Globus pallidus (tissue), 1 donor: ENCODE measurements around the gene CD52.

ENCODE experiments used
- DNase-seq: peaks from one replicate; pipeline ENCODE4 v3.0.0-alpha.2; 2015; ENCODE audit warnings: low spot score

The CD52 gene

GRCh38 chr1:26317612-26318337, at the start of gene CD52:
TSS of gene CD52 (plus strand) at chr1:26317958. CDS start at chr1:26318018, 60 bp downstream.
- DNase-seq, result no peak

- DNase-seq, result no peak
Observed at GRCh38 chr1:26268290-26269197, 49.2 kb upstream of the CD52 start.

GRCh38 chr1:26269198-26269550, 48.6 kb upstream of the CD52 start:
- no peak for DNase-seq

GRCh38 chr1:26274801-26275425, 42.8 kb upstream of the CD52 start:
- no peak for DNase-seq

DNA sequence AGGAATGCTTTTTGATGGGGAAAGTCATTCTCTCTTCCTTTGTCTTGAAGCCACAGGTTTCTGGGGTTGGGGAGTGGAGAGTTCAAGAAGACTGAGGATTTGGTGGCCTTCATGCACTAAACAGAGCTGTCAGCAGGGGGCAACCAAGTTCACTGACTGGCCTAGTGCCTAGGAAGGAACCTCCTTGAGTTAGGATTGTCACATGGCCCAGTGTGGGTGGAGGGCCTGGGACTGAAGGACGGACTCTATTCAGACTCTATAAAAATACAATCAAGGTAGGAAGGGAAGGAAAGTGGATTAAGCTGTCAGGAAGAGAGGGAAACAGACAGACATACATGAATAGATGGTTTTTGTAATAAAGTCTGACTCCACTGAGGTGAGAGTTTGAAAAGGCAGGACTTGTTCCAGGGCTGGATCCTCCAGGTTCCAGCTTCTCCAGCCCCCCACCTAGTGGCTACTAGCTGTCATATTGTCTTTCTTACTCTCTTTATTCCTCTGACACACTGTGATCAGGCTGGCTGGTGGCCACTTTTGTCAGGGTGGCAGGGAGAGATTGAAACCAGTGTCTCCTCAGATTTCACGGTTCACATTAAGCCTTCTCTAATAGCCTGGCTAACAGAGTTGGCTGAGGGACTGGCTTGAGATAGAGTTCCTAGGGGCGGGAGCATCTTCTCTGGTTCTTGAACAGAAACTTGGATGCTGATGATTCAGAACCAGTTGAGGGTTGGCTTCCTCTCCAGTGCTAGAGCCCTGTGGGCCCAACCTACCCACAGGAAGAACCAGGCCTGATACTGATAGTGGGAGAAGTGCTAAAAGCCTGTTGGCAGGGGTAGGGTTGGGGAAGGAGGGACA, 42.0 kb upstream of the CD52 start:
- peak; percentile 83 for DNase-seq

GRCh38 chr1:26276432-26276838, 41.3 kb upstream of the CD52 start:
- no peak for DNase-seq

DNA sequence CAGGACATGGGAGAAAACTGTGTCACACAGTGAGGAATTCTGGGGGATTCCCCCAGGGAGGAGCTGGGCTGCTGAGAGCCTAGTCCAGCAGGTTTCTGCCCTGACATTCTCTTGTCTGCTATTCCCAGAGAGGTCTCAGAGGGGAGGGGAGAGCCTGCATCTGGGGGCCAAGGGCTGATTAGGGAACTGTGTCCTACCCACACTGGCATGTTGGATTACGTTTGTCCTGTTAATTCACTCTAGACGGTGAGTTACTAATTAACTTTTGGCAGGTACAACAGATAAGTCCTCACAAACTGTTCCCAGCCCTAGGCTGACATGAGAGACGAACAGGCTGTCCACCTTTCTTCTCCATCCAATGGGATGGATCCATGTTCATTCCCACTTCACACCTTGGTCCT, 40.5 kb upstream of the CD52 start:
- DNase-seq, result no peak

- DNase-seq, result no peak
Observed at GRCh38 chr1:26277719-26278118, 40.0 kb upstream of the CD52 start.

- no peak for DNase-seq
Observed at GRCh38 chr1:26278303-26278702, 39.5 kb upstream of the CD52 start.

GRCh38 chr1:26278724-26279455, 38.9 kb upstream of the CD52 start:
- DNase-seq, result no peak

DNA sequence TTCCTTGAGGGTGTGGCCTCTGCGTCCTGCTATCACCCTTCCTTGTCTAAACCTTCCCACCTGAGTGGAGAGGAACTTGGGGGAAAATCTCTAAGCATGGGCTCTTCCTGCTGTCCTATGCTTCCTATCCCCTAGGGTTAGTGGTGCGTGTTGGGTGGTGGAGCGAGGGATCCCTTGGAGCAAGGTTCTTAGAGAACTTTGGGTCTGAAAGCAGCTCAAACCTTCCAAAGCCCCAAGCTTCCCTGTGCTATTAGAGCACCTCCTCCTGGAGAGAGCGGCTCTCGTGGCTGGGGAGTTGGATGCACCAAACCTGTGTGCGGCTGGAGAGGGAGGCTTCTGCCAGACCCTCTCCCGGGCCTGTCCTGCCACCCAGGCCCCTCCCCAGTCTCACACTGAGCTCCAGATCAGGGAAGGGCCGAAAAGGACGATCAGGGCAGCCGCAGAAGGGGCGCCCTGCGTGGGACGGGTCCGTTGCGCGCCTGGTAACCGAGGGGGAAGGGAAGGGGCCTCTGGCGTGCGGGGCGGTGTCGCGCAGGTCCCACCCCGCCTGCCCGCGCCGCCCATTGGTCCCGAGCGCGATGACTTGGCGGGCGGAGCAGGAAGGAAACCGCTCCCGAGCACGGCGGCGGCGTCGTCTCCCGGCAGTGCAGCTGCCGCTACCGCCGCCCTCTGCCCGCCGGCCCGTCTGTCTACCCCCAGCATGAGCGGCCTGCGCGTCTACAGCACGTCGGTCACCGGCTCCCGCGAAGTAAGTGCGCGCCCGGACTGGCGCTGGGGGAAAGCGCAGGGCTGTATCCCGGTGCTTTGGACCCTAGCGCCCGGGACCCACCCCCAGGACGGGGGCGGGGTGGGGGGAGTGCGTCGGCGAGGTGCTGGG, 38.1 kb upstream of the CD52 start, which contains the start of gene SH3BGRL3:
Gene SH3BGRL3 (plus strand): TSS at position 631 of the 877 bp plus-strand sequence. CDS start 70 bp downstream, at position 701.
- peak; percentile 80 for DNase-seq

- DNase-seq, result no peak
Observed at GRCh38 chr1:26280333-26281042, 37.3 kb upstream of the CD52 start.

DNA sequence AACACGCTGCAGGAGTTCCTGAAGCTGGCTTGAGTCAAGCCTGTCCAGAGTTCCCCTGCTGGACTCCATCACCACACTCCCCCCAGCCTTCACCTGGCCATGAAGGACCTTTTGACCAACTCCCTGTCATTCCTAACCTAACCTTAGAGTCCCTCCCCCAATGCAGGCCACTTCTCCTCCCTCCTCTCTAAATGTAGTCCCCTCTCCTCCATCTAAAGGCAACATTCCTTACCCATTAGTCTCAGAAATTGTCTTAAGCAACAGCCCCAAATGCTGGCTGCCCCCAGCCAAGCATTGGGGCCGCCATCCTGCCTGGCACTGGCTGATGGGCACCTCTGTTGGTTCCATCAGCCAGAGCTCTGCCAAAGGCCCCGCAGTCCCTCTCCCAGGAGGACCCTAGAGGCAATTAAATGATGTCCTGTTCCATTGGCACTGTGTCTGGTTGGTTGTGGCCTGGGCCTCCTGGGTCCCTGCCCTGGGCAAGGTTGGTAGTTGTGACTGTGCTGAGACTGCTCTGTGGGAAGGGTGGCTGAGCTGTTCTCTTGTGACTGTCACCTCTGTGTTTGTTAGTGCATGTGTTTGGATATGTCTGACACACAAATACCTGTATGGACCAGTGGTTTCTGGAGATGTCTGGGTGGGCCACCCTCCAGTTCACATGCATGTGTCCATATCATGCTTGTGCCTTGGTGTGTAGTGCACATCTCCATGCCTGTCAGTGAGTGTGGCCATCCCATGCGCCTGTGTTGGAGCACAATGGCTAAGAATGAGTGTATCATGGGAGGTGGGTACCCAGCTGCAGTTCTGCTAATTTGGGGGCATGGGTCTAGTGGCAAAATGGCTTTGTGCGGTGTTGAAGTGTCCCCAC, 36.4 kb upstream of the CD52 start:
- no peak for DNase-seq

- no peak for DNase-seq
Observed at GRCh38 chr1:26281971-26282370, 35.8 kb upstream of the CD52 start.

GRCh38 chr1:26282401-26282918, 35.3 kb upstream of the CD52 start:
- DNase-seq, result no peak

DNA sequence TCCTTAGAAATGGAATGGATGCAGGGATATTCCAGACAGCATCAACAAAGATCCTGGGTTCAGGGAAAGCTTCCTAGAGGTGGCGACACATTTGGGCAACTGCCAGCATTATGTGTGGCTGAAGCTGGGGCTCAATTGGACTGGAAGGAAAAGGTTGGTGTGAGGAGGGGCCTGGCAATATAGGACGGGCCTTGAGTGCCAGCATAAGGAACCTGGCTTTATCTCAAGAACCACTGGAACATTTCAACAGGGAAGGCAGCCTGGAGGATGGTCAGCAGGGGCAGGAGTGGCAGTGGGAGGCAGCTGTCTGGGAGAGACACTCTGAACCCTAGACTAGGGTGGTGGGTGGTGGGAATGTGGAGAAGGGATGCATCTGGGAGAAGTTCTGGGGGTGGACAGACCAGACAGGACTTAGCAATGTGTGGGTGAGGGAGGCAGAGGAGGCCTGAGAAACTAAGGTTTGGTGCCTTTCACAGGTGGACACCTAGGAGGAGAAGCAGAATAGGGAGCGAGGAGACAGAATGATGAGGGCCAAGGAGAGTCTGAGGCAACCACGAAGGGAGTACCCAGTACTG, 34.4 kb upstream of the CD52 start:
- no peak for DNase-seq

DNA sequence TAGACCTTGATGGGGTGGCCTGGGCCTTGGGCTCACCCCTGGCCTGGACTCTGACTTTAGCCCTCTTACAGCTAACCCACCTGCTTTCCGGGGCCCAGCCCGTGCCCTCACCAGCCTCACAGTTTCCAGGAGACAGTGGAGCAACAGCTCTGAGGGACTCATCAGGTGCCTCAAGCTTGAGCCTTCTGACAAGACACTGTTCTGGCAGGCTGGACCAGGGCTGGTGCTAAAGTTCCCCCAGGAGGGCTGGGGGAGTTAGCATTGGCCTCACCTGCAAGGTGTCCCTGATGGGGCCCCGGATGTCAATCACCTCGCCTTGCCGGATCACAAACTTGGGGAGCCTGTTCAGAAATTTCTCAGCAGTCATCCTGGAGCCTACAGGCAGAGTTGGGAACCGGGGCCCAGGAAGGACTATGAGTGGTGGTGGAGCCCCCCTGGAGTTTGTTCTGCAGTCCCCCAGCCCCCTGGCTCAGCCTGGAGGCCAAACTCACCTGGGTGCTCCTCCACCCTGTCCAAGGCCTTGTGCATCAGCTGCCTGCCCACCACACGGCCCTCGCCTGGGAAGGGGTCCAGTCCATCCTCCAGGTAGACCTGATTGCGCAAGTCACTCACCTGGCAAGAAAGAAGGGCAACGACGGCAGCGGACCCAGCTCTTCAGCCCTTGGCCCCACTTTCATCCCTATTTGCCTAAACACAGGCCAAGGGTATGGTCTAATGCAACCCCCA, 33.7 kb upstream of the CD52 start:
- no peak for DNase-seq
